Measurements from ENCODE around the gene IFNG. TPM values are rescaled to one million over a fixed set of nuclear protein-coding genes. Genes with fewer than 3 reads are reported as not detected.

The IFNG gene
- total and polyA plus RNA-seq, 10 of the 15 experiments (the other 5 are each of a cell fraction or from before 2014, with no cell fraction given), result 0.10 to 1.4 (median 0.25) TPM; not detected in 2

DNA sequence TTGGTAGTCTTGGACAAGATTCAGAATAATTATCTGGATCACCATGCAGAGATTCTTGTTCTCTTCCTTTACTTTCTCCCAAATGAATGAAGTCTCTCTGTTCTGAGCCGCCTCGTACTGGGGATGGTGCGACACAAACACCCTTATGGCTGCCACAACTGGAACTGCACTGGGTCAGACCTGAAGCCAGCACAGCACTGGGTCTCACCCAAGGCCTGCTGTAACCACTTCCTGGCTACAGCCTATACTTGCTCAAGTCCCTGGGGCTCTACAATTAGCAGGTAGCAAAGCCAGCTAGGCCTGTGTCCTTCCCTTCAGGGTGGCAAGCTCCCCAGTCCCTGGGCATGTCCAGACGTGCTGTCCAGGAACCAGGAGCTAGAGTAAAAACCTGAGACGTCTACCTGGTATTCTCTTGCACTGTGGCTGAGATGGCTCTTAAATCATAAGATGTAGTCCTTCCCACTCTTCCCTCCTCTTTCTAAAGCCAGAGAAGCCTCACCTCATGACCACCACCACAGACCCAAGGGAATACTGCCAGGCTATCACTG, 27.6 kb downstream of the IFNG start:
- no peak for FAIRE-seq
- H4K20me1 ChIP-seq (ENCODE audit: control insufficient read depth, insufficient read depth), result no peaks in the 10 kb centered on the region
- H3K36me3 ChIP-seq (ENCODE audit: control insufficient read depth in 2 of 2, insufficient read depth in 2 of 2, low read length in 1 of 2), result no peaks in the 10 kb centered on the region
- ChIA-PET RAD21 (ENCODE audit: unreplicated experiment) (no interaction called here), CTCF (interaction anchor here (0.6 kb wide), 1 partner anchor 908 kb away, joined by 3 read pairs; no protein-coding TSS in a partner anchor), SMC1A (ENCODE audit: uncharacterized antibody, unreplicated experiment) (no interaction called here), POLR2A (no interaction called here)
- H3K27me3 ChIP-seq (replicated peaks in 1 of 2; ENCODE audit: control insufficient read depth in 2 of 2, insufficient read depth in 2 of 2, low read length in 1 of 2), result no peaks in the 10 kb centered on the region; a peak in 1 of 4 replicates
- no peak overlapping the region for H3K27ac ChIP-seq (ENCODE audit: control insufficient read depth, insufficient read depth)
- BruUV-seq (replicated peaks), result no TSS peak
- H3K4me3 ChIP-seq, result no peak overlapping the region
- ATAC-seq, result no peak
- H3K9me3 ChIP-seq (replicated peaks; ENCODE audit: control insufficient read depth, insufficient read depth, low read length), result peaks cover 6% of the 10 kb centered on the region
- no peak overlapping the region for H3K4me2 ChIP-seq (ENCODE audit: control insufficient read depth, insufficient read depth)
- no peaks in the 10 kb centered on the region for H3K79me2 ChIP-seq (ENCODE audit: control insufficient read depth, insufficient read depth, low read length)
- intact Hi-C loops (cut with micrococcal nuclease; ENCODE audit: unreplicated experiment), result no loop called here
- in situ Hi-C loops (cut with MboI), result no loop called here
- no peak overlapping the region for H3K9ac ChIP-seq (ENCODE audit: control insufficient read depth, insufficient read depth, low read length)
- DNase-seq (ENCODE audit: low read depth, low spot score), result no peak
- H2AFZ ChIP-seq (ENCODE audit: control insufficient read depth, low read depth, low read length), result no peak overlapping the region
- H3K4me1 ChIP-seq (ENCODE audit: control insufficient read depth, insufficient read depth, low read length), result no peaks in the 10 kb centered on the region
- whole genome bisulfite sequencing (ENCODE audit: insufficient coverage, insufficient replicate concordance, low lambda C conversion rate, missing lambda C conversion rate), result 80% methylated on average over 5 of the region's 5 CpGs
- TF ChIP-seq EP300 (IDR thresholded peaks at IDR 0.05; ENCODE audit: borderline replicate concordance in 1 of 2, control insufficient read depth in 1 of 2, low read depth in 2 of 2, low read length in 2 of 2) (no peak), SPI1 (IDR thresholded peaks at IDR 0.05; ENCODE audit: borderline replicate concordance, insufficient read depth, low read depth, low read length) (no peak), BRCA1 (IDR thresholded peaks at IDR 0.05; ENCODE audit: low read depth, low read length) (no peak), POU2F2 (IDR thresholded peaks at IDR 0.05; ENCODE audit: borderline replicate concordance, low read depth, low read length) (no peak), KAT2A (conservative IDR thresholded peaks at IDR 0.05; ENCODE audit: control insufficient read depth, low read depth, low read length) (no peak), IKZF2 (IDR thresholded peaks at IDR 0.05) (no peak), MXI1 (IDR thresholded peaks at IDR 0.05; ENCODE audit: low read depth, low read length) (no peak), PAX5 (IDR thresholded peaks at IDR 0.05; ENCODE audit: borderline replicate concordance, low read depth, low read length) (no peak), RUNX3 (IDR thresholded peaks at IDR 0.05; ENCODE audit: low read length) (no peak), PML (IDR thresholded peaks at IDR 0.05; ENCODE audit: low read length) (no peak), GABPA (IDR thresholded peaks at IDR 0.05; ENCODE audit: low read depth) (no peak), ETV6 (conservative IDR thresholded peaks at IDR 0.05 in 1 of 2, IDR thresholded peaks at IDR 0.05 in 1 of 2; ENCODE audit: borderline replicate concordance in 1 of 2, low read depth in 1 of 2) (no peak), MTA3 (IDR thresholded peaks at IDR 0.05; ENCODE audit: borderline replicate concordance, low read length) (no peak), CBX5 (IDR thresholded peaks at IDR 0.05; ENCODE audit: low read depth) (no peak), YBX1 (IDR thresholded peaks at IDR 0.05) (no peak)
- TF ChIP-seq, protein P1, sequence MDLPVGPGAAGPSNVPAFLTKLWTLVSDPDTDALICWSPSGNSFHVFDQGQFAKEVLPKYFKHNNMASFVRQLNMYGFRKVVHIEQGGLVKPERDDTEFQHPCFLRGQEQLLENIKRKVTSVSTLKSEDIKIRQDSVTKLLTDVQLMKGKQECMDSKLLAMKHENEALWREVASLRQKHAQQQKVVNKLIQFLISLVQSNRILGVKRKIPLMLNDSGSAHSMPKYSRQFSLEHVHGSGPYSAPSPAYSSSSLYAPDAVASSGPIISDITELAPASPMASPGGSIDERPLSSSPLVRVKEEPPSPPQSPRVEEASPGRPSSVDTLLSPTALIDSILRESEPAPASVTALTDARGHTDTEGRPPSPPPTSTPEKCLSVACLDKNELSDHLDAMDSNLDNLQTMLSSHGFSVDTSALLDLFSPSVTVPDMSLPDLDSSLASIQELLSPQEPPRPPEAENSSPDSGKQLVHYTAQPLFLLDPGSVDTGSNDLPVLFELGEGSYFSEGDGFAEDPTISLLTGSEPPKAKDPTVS (IDR thresholded peaks at IDR 0.05; ENCODE audit: low read depth, low read length), result no peak
- TF ChIP-seq, protein P2, sequence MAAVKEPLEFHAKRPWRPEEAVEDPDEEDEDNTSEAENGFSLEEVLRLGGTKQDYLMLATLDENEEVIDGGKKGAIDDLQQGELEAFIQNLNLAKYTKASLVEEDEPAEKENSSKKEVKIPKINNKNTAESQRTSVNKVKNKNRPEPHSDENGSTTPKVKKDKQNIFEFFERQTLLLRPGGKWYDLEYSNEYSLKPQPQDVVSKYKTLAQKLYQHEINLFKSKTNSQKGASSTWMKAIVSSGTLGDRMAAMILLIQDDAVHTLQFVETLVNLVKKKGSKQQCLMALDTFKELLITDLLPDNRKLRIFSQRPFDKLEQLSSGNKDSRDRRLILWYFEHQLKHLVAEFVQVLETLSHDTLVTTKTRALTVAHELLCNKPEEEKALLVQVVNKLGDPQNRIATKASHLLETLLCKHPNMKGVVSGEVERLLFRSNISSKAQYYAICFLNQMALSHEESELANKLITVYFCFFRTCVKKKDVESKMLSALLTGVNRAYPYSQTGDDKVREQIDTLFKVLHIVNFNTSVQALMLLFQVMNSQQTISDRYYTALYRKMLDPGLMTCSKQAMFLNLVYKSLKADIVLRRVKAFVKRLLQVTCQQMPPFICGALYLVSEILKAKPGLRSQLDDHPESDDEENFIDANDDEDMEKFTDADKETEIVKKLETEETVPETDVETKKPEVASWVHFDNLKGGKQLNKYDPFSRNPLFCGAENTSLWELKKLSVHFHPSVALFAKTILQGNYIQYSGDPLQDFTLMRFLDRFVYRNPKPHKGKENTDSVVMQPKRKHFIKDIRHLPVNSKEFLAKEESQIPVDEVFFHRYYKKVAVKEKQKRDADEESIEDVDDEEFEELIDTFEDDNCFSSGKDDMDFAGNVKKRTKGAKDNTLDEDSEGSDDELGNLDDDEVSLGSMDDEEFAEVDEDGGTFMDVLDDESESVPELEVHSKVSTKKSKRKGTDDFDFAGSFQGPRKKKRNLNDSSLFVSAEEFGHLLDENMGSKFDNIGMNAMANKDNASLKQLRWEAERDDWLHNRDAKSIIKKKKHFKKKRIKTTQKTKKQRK (IDR thresholded peaks at IDR 0.05; ENCODE audit: low read depth, low read length), result no peak
- TF ChIP-seq, protein P3, sequence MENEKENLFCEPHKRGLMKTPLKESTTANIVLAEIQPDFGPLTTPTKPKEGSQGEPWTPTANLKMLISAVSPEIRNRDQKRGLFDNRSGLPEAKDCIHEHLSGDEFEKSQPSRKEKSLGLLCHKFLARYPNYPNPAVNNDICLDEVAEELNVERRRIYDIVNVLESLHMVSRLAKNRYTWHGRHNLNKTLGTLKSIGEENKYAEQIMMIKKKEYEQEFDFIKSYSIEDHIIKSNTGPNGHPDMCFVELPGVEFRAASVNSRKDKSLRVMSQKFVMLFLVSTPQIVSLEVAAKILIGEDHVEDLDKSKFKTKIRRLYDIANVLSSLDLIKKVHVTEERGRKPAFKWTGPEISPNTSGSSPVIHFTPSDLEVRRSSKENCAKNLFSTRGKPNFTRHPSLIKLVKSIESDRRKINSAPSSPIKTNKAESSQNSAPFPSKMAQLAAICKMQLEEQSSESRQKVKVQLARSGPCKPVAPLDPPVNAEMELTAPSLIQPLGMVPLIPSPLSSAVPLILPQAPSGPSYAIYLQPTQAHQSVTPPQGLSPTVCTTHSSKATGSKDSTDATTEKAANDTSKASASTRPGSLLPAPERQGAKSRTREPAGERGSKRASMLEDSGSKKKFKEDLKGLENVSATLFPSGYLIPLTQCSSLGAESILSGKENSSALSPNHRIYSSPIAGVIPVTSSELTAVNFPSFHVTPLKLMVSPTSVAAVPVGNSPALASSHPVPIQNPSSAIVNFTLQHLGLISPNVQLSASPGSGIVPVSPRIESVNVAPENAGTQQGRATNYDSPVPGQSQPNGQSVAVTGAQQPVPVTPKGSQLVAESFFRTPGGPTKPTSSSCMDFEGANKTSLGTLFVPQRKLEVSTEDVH (IDR thresholded peaks at IDR 0.05; ENCODE audit: low read depth, partially characterized antibody), result no peak
